Activated CD8-positive, alpha-beta T cell treated with anti-CD3 and anti-CD28 coated beads, Interleukin-2, amount 10 ng/mL, durations not matched to agents 7 days and 5 days (primary cell): ENCODE data around the gene POGLUT2. TPM values are rescaled to one million over a fixed set of nuclear protein-coding genes. Genes with fewer than 3 reads are reported as not detected.
"Not testable (repeated sequence)": the region's sequence is repeated elsewhere in the genome, so short reads cannot be mapped to it uniquely, and the experiment has no call there.

Experiments
- ATAC-seq: fragments of 150-1000 bp; cut with Tn5 transposase; one replicate; pipeline ENCODE4 v1.10.0; 2021; ENCODE audit warnings: moderate library complexity
- CTCF ChIA-PET: fragments of 350-600 bp; sonication (Branson Sonifier 250); formaldehyde crosslinking; loops from one replicate; lab custom pipeline; 2021; ENCODE audit warnings: antibody characterized with exemption; lab: Charles Lee
- POLR2A ChIA-PET: fragments of 350-600 bp; sonication (Branson Sonifier 250); formaldehyde crosslinking; loops from one replicate; lab custom pipeline; 2021; ENCODE audit warnings: antibody characterized with exemption; lab: Charles Lee
- DNase-seq: peaks from one replicate; pipeline ENCODE4 v3.0.0-alpha.2; 2020
- H3K27ac Mint-ChIP-seq: one replicate; pipeline ENCODE4 v1.8.0; 2021; ENCODE audit warnings: mild to moderate bottlenecking, mixed read lengths
- H3K27me3 Mint-ChIP-seq: one replicate; pipeline ENCODE4 v1.8.0; 2021; ENCODE audit warnings: low read depth, mixed read lengths
- H3K36me3 Mint-ChIP-seq: one replicate; pipeline ENCODE4 v1.8.0; 2021; ENCODE audit warnings: low read depth, mixed read lengths
- H3K4me1 Mint-ChIP-seq: one replicate; pipeline ENCODE4 v1.8.0; 2021; ENCODE audit warnings: low read depth, mixed read lengths
- H3K4me3 Mint-ChIP-seq: one replicate; pipeline ENCODE4 v1.8.0; 2021; ENCODE audit warnings: mild to moderate bottlenecking, mixed read lengths
- H3K9me3 Mint-ChIP-seq: one replicate; pipeline ENCODE4 v1.8.0; 2022; ENCODE audit warnings: mixed read lengths; ENCODE audit not compliant: insufficient read depth
- total RNA-seq, 2 experiments: library from RNA; stranded (reverse); gene quantifications; one replicate each; pipeline ENCODE4 v1.2.3, GENCODE V29; 2021

The POGLUT2 gene
- total RNA-seq, 2 experiments from 2014 or later: 12.5 to 13.4 TPM

- H3K36me3 Mint-ChIP-seq: peaks cover 28% of the 10 kb centered on the region
- ChIA-PET CTCF (no interaction called here), POLR2A (no interaction called here)
- peaks cover 29% of the 10 kb centered on the region for H3K4me1 Mint-ChIP-seq
- no peaks in the 10 kb centered on the region for H3K9me3 Mint-ChIP-seq
- no peak overlapping the region for H3K4me3 Mint-ChIP-seq
- no peak overlapping the region for H3K27ac Mint-ChIP-seq
- no peaks in the 10 kb centered on the region for H3K27me3 Mint-ChIP-seq
- DNase-seq (no peak), ATAC-seq (no peak)
These were observed 6.9 kb upstream of the POGLUT2 start for GRCh38 chr13:102805680-102806079.

- peak overlapping the region; percentile 87 for H3K27ac Mint-ChIP-seq
- peak; percentile 79 for ATAC-seq
- H3K36me3 Mint-ChIP-seq: peaks cover 14% of the 10 kb centered on the region
- peaks cover 40% of the 10 kb centered on the region for H3K4me1 Mint-ChIP-seq
- peak overlapping the region; percentile 87 for H3K4me3 Mint-ChIP-seq
- ChIA-PET POLR2A (interaction anchor here (0.5 to 6.7 kb wide), 14 partner anchors 14 to 220 kb away, joined by 3 to 62 read pairs (median 6); partner anchors contain the start of genes ERCC5, TEX30 and TPP2), CTCF (interaction anchor here (0.6 to 3.2 kb wide), 27 partner anchors 8 to 220 kb away, joined by 3 to 32 read pairs (median 5); partner anchors contain the start of genes TEX30 and TPP2)
- no peaks in the 10 kb centered on the region for H3K27me3 Mint-ChIP-seq
- no peaks in the 10 kb centered on the region for H3K9me3 Mint-ChIP-seq
- DNase-seq: peak; percentile 90
These were observed 1.6 kb upstream of the POGLUT2 start for GRCh38 chr13:102800145-102801041.

- Mint-ChIP-seq H3K4me3 (peak overlapping the region; percentile 87), H3K9me3 (no peaks in the 10 kb centered on the region), H3K27ac (peak overlapping the region; percentile 87), H3K4me1 (peaks cover 37% of the 10 kb centered on the region), H3K27me3 (no peaks in the 10 kb centered on the region), H3K36me3 (peaks cover 14% of the 10 kb centered on the region)
- peak; percentile 10 for ATAC-seq
- ChIA-PET CTCF (interaction anchor here (0.6 to 3.2 kb wide), 19 partner anchors 9 to 219 kb away, joined by 3 to 32 read pairs (median 7); partner anchors contain the start of gene TEX30), POLR2A (interaction anchor here (0.6 to 6.7 kb wide), 9 partner anchors 15 to 207 kb away, joined by 3 to 62 read pairs (median 7); partner anchors contain the start of genes ERCC5, TEX30 and TPP2)
- DNase-seq: no peak
These were observed 809 bp upstream of the POGLUT2 start for GRCh38 chr13:102799426-102800144.

- DNase-seq (no peak), ATAC-seq (no peak)
- H3K36me3 Mint-ChIP-seq: peaks cover 43% of the 10 kb centered on the region
- POLR2A ChIA-PET: no interaction called here
- peaks cover 15% of the 10 kb centered on the region for H3K4me1 Mint-ChIP-seq
- H3K4me3 Mint-ChIP-seq: no peak overlapping the region
- no peak overlapping the region for H3K27ac Mint-ChIP-seq
- CTCF ChIA-PET: no interaction called here
- H3K27me3 Mint-ChIP-seq: no peaks in the 10 kb centered on the region
- no peaks in the 10 kb centered on the region for H3K9me3 Mint-ChIP-seq
These were observed 5.0 kb downstream of the POGLUT2 start for GRCh38 chr13:102793611-102794355.

GRCh38 chr13:102792396-102792795 is 6.4 kb downstream of the POGLUT2 start:
- POLR2A ChIA-PET: no interaction called here
- CTCF ChIA-PET: no interaction called here
- H3K27me3 Mint-ChIP-seq: no peaks in the 10 kb centered on the region
- no peak overlapping the region for H3K4me3 Mint-ChIP-seq
- no peak for DNase-seq
- peaks cover 54% of the 10 kb centered on the region for H3K36me3 Mint-ChIP-seq
- H3K27ac Mint-ChIP-seq: no peak overlapping the region
- no peaks in the 10 kb centered on the region for H3K9me3 Mint-ChIP-seq
- peaks cover 7% of the 10 kb centered on the region for H3K4me1 Mint-ChIP-seq
- ATAC-seq: no peak

- CTCF ChIA-PET: interaction anchor here (0.7 to 1.6 kb wide), 2 partner anchors 18 to 21 kb away, joined by 3 to 4 read pairs; no protein-coding TSS in a partner anchor
- POLR2A ChIA-PET: interaction anchor here (1.4 kb wide), 1 partner anchor 15 kb away, joined by 3 read pairs; the partner anchor contains the start of gene TEX30
- H3K9me3 Mint-ChIP-seq: no peaks in the 10 kb centered on the region
- no peak for DNase-seq
- peaks cover 65% of the 10 kb centered on the region for H3K36me3 Mint-ChIP-seq
- no peaks in the 10 kb centered on the region for H3K4me1 Mint-ChIP-seq
- no peak for ATAC-seq
- no peaks in the 10 kb centered on the region for H3K27me3 Mint-ChIP-seq
- H3K4me3 Mint-ChIP-seq: no peak overlapping the region
- no peak overlapping the region for H3K27ac Mint-ChIP-seq
These were observed 10.1 kb downstream of the POGLUT2 start for GRCh38 chr13:102788683-102789082.

- ATAC-seq (no peak), DNase-seq (no peak)
- no peak overlapping the region for H3K4me3 Mint-ChIP-seq
- no peak overlapping the region for H3K27ac Mint-ChIP-seq
- peaks cover 21% of the 10 kb centered on the region for H3K4me1 Mint-ChIP-seq
- ChIA-PET POLR2A (interaction anchor here (1.1 kb wide), 1 partner anchor 11 kb away, joined by 3 read pairs; the partner anchor contains the start of gene TEX30), CTCF (interaction anchor here (1.3 to 1.5 kb wide), 2 partner anchors 27 to 193 kb away, joined by 3 to 4 read pairs; no protein-coding TSS in a partner anchor)
- no peaks in the 10 kb centered on the region for H3K27me3 Mint-ChIP-seq
- H3K9me3 Mint-ChIP-seq: peaks cover 9% of the 10 kb centered on the region
- H3K36me3 Mint-ChIP-seq: peaks cover 68% of the 10 kb centered on the region
These were observed 14.3 kb downstream of the POGLUT2 start for GRCh38 chr13:102784483-102784882.

GRCh38 chr13:102781591-102781990 is 17.2 kb downstream of the POGLUT2 start:
- POLR2A ChIA-PET: interaction anchor here (1.8 kb wide), 1 partner anchor 17 kb away, joined by 8 read pairs; the partner anchor contains the start of genes BIVM and POGLUT2
- H3K4me1 Mint-ChIP-seq: peaks cover 41% of the 10 kb centered on the region

GRCh38 chr13:102780656-102781055 is 18.1 kb downstream of the POGLUT2 start:
- H3K36me3 Mint-ChIP-seq: peaks cover 43% of the 10 kb centered on the region
- CTCF ChIA-PET: interaction anchor here (0.5 to 1.0 kb wide), 3 partner anchors 12 to 20 kb away, joined by 3 read pairs; no protein-coding TSS in a partner anchor
- peaks cover 46% of the 10 kb centered on the region for H3K4me1 Mint-ChIP-seq
- peak overlapping the region; percentile 99 for H3K27ac Mint-ChIP-seq
- H3K4me3 Mint-ChIP-seq: peak overlapping the region; percentile 44
- not testable (repeated sequence) for ATAC-seq, H3K9me3 Mint-ChIP-seq, H3K27me3 Mint-ChIP-seq, DNase-seq
- POLR2A ChIA-PET: interaction anchor here (0.7 to 1.8 kb wide), 2 partner anchors 18 to 66 kb away, joined by 3 to 8 read pairs; partner anchors contain the start of genes BIVM and POGLUT2

More at GRCh38 chr13:102781591-102781990, 17.2 kb downstream of the POGLUT2 start:
- no peak overlapping the region for H3K4me3 Mint-ChIP-seq
- no peak overlapping the region for H3K27ac Mint-ChIP-seq
- no peak for ATAC-seq
- H3K27me3 Mint-ChIP-seq: no peaks in the 10 kb centered on the region
- no peak for DNase-seq
- peaks cover 49% of the 10 kb centered on the region for H3K36me3 Mint-ChIP-seq
- peaks cover 9% of the 10 kb centered on the region for H3K9me3 Mint-ChIP-seq
- CTCF ChIA-PET: interaction anchor here (1.0 to 1.8 kb wide), 2 partner anchors 18 to 19 kb away, joined by 3 to 6 read pairs; no protein-coding TSS in a partner anchor

GRCh38 chr13:102779436-102780159 is 19.2 kb downstream of the POGLUT2 start:
- peak; percentile 81 for ATAC-seq
- Mint-ChIP-seq H3K36me3 (peaks cover 37% of the 10 kb centered on the region), H3K27me3 (no peaks in the 10 kb centered on the region), H3K27ac (peak overlapping the region; percentile 99), H3K9me3 (peaks cover 9% of the 10 kb centered on the region), H3K4me3 (peak overlapping the region; percentile 67), H3K4me1 (peaks cover 53% of the 10 kb centered on the region)
- ChIA-PET CTCF (interaction anchor here (1.0 to 1.5 kb wide), 2 partner anchors 21 to 188 kb away, joined by 4 to 11 read pairs; no protein-coding TSS in a partner anchor), POLR2A (interaction anchor here (0.8 to 2.0 kb wide), 4 partner anchors 18 to 184 kb away, joined by 3 to 10 read pairs (median 4); partner anchors contain the start of gene ERCC5)
- peak; percentile 51 for DNase-seq
